ENCODE data around the gene CPNE7. TPM values are rescaled to one million over a fixed set of nuclear protein-coding genes. Genes with fewer than 3 reads are reported as not detected.
A peak's percentile ranks its signal among the peaks of the same experiment; 100 is the strongest.

The CPNE7 gene
- total and polyA plus RNA-seq, 2 experiments from 2014 or later, result 1.6 to 2.2 TPM

GRCh38 chr16:89602273-89602951 is 26.9 kb downstream of the CPNE7 start:
- Histone ChIP-seq H3K4me1 (ENCODE audit: low read depth) (peaks cover 24% of the 10 kb centered on the region), H3K27me3 (no peaks in the 10 kb centered on the region), H3K4me3 (no peak overlapping the region), H3K9me3 (ENCODE audit: low read depth) (no peaks in the 10 kb centered on the region), H3K36me3 (no peaks in the 10 kb centered on the region), H3K27ac (no peak overlapping the region)
- no peak for TF ChIP-seq CTCF (IDR thresholded peaks at IDR 0.05; ENCODE audit: low read depth, low read length)
- DNase-seq (ENCODE audit: low read depth in 1 of 2, low spot score in 1 of 2), result peak; percentile 44 to 89

DNA sequence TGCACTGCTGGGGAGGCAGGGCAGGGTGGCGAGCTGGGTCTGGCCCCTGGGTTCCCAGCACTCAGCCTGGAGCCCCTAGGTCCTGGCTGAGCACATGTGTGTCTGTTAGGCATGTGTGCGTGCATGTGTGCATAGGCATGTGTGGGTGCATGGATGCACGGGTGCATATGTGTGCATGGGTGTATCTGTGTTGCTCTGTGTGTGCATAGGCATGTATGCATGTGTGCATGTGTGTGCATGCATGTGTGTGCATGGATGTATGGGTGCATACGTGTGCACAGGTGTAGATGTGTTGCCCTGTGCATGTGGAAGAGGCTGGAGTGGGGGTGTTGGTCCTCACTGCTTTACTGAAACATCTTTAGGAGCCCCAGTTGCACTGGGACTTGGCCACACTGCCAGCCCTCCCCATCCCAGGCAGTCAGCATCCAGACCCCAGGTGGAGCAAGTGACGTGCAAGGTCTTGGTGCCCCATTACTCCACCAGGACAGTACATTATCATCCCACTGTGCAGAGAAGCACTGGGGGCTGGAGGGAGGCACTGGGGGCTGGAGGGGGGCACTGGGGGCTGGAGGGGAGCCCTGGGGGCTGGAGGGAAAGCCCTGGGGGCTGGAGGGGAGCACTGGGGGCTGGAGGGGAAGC is 27.5 kb downstream of the CPNE7 start:
- DNase-seq (ENCODE audit: low read depth in 1 of 2, low spot score in 1 of 2), result no peak
- peaks cover 24% of the 10 kb centered on the region for H3K4me1 ChIP-seq (ENCODE audit: low read depth)
- no peak overlapping the region for H3K4me3 ChIP-seq
- no peak for TF ChIP-seq CTCF (IDR thresholded peaks at IDR 0.05; ENCODE audit: low read depth, low read length)
- no peak overlapping the region for H3K27ac ChIP-seq
- no peaks in the 10 kb centered on the region for H3K9me3 ChIP-seq (ENCODE audit: low read depth)
- H3K36me3 ChIP-seq, result no peaks in the 10 kb centered on the region
- no peaks in the 10 kb centered on the region for H3K27me3 ChIP-seq

- Histone ChIP-seq H3K36me3 (no peaks in the 10 kb centered on the region), H3K27ac (no peak overlapping the region), H3K4me1 (ENCODE audit: low read depth) (peaks cover 16% of the 10 kb centered on the region), H3K27me3 (no peaks in the 10 kb centered on the region), H3K9me3 (ENCODE audit: low read depth) (no peaks in the 10 kb centered on the region), H3K4me3 (no peak overlapping the region)
- no peak for TF ChIP-seq CTCF (IDR thresholded peaks at IDR 0.05; ENCODE audit: low read depth, low read length)
- no peak for DNase-seq (ENCODE audit: low read depth in 1 of 2, low spot score in 1 of 2)
Observed at GRCh38 chr16:89604764-89605163, 29.2 kb downstream of the CPNE7 start.

DNA sequence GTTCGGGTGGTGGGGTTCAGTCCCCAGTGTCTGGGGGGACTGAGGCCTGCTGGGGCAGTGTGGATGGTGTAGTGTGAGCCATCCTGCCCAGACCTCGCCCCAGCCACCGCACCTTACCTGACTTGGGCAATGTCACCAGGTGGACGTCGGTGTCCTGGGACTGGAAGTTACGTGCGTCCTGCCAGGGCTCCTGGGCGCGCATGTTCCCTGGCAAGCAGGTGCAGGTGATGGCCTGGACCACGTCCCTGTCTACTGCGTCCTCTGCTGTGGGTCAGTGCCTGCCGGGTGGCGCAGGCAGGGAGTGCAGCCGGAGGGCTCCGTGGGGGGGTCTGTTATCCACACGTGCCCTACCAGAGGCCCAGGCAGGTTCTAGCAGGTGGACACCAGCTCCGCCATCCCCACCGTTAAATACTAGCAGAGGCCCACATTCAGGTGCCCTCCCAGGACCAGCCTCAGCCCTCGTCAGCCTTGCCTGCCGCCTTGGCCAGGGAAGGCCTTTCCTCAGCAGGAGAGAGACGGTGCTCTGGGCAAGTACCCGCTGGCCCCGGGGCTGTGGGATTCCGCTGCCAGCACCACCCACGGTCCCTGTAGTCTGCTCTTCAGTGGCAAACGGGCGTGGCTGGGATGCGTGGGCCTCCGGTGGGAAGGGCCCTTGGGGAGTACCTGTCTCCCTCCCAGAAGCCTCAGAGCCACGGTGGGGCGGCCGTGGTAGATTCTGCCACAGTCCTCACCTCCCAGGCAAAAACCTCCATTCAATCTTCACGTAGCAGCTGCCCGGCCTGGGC is 29.8 kb downstream of the CPNE7 start:
- no peak for DNase-seq (ENCODE audit: low read depth in 1 of 2, low spot score in 1 of 2)
- no peak for TF ChIP-seq CTCF (IDR thresholded peaks at IDR 0.05; ENCODE audit: low read depth, low read length)
- no peak overlapping the region for H3K27ac ChIP-seq
- H3K4me1 ChIP-seq (ENCODE audit: low read depth), result peaks cover 11% of the 10 kb centered on the region
- no peaks in the 10 kb centered on the region for H3K9me3 ChIP-seq (ENCODE audit: low read depth)
- no peaks in the 10 kb centered on the region for H3K36me3 ChIP-seq
- no peak overlapping the region for H3K4me3 ChIP-seq
- H3K27me3 ChIP-seq, result no peaks in the 10 kb centered on the region

- TF ChIP-seq CTCF (IDR thresholded peaks at IDR 0.05; ENCODE audit: low read depth, low read length), result no peak
- Histone ChIP-seq H3K27ac (no peak overlapping the region), H3K9me3 (ENCODE audit: low read depth) (no peaks in the 10 kb centered on the region), H3K4me1 (ENCODE audit: low read depth) (peaks cover 11% of the 10 kb centered on the region), H3K27me3 (no peaks in the 10 kb centered on the region), H3K4me3 (no peak overlapping the region), H3K36me3 (no peaks in the 10 kb centered on the region)
- DNase-seq (ENCODE audit: low read depth in 1 of 2, low spot score in 1 of 2), result no peak
Observed at GRCh38 chr16:89606006-89606405, 30.4 kb downstream of the CPNE7 start.

Measured in cardiac muscle cell (in vitro differentiated cells and primary cell).